HG03280 (cell line): Measurements from ENCODE around the gene MMEL1.
"Not testable (repeated sequence)": the region's sequence is repeated elsewhere in the genome, so short reads cannot be mapped to it uniquely, and the experiment has no call there.

ENCODE experiments used
- ATAC-seq: cut with Tn5 transposase; IDR thresholded peaks from one replicate; pipeline ENCODE4 v1.9.1; 2021; ENCODE audit warnings: mild to moderate bottlenecking, moderate library complexity; ENCODE audit not compliant: unreplicated experiment

The MMEL1 gene

DNA sequence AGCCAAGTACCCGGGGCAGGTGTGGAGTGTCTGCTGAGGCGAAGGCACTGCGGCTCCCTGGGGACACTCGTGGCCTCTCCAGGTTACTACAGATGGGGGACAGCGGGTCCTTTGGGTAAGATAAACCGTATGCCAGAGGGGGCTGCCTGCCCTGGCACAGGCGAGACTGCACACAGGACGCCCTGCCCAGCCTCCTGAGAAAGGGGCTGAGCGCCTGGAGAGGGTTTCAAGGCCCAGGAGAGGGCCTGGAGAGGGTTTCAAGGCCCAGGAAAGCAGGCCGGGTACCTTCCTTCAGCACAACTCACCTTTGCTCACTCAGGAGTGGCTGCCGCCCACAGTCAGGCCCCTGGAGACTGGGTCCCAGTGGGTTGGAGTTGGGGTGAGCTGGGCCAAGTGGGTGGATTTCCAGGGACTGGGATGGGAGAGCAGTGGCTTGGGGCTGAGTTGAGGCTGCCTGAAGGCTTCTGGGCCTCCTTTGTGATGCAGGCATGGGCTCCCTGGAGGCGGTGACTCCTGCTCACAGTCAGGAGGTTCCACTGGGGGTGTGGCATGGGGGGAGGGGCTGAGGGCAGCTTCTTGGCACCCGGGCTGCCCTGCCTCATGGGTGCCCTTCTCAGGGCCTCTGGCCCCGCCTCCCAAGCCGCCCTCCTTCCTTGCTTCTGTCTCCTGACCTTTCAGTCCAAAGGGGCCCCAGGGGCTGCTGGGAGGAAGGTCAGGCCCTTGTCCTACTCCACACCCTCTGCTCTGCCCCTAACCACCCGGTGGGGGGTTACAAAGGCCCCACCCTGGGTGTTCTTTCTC lies at the start of gene MMEL1:
Gene MMEL1 (minus strand): TSS at position 456 of the 801 bp plus-strand sequence. CDS start 3,532 bp downstream, outside the sequence.
- ATAC-seq, result no peak

- not testable (repeated sequence) for ATAC-seq
These were observed 43.9 kb upstream of the MMEL1 start for GRCh38 chr1:2676726-2677125.

- ATAC-seq, result not testable (repeated sequence)
These were observed 38.8 kb upstream of the MMEL1 start for GRCh38 chr1:2671656-2672055.

DNA sequence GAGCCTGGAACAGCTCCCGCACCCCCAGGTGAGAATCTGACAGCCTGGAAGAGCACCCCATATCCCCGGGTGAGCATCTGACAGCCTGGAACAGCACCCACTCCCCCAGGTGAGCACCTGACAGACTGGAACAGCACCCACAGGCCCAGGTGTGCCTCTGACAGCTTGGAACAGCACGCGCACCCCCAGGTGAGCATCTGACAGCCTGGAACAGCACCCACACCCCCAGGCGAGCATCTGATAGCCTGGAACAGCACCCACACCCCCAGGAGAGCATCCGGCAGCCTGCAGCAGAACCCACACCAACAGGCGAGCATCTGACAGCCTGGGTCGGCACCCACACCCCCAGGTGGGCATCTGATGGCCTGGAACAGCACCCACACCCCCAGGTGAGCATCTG lies 27.0 kb upstream of the MMEL1 start:
- not testable (repeated sequence) for ATAC-seq

DNA sequence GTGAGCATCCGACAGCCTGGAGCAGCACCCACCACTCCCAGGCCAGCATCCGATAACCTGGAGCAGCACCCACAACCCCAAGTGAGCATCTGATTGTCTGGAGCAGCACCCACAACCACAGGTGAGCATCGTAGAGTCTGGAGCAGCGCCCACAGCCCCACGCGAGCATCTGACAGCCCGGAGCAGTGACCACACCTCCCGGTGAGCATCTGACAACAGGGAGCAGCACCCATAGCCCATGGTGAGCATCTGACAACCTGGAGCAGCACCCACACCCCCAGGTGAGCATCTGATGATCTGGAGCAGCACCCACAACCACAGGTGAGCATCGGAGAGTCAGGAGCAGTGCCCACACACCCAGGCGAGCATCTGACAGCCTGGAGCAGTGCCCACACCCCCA lies 25.1 kb upstream of the MMEL1 start:
- ATAC-seq, result not testable (repeated sequence)

DNA sequence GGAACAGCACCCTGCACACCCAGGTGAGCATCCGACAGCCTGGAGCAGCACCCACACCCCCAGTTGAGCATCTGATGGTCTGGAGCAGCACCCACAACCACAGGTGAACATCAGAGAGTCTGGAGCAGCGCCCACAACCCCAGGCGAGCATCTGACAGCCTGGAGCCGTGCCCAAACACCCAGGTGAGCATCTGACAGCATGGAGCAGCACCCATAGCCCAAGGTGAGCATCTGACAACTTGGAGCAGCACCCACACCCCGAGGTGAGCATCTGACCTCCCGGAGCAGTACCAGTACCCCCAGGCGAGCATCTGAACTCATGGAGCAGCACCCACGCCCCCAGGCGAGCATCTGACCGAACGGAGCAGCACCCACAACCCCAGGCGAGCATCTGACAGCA lies 24.3 kb upstream of the MMEL1 start:
- not testable (repeated sequence) for ATAC-seq

DNA sequence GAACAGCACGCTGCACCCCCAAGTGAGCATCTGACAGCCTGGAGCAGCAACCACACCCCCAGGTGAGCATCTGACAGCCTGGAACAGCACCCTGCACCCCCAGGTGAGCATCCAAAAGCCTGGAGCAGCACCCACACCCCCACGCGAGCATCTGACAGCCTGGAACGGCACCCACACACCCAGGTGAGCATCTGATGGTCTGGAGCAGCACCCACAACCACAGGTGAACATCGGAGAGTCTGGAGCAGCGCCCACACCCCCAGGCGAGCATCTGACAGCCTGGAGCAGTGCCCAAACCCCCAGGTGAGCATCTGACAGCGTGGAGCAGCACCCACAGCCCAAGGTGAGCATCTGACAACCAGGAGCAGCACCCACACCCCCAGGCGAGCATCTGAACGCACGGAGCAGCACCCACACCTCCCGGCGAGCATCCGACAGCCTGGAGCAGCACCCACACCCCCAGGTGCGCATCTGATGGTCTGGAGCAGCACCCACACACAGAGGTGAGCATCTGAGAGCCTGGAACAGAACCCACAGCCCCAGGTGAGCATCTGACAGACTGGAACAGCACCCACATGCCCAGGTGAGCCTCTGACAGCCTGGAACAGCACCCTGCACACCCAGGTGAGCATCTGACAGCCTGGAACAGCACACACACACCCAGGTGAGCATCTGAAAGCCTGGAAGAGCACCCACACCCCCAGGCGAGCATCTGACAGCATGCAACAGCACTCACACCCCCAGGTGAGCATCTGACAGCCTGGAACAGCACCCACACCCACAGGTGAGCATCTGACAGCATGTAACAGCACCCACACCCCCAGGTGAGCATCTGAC lies 23.0 kb upstream of the MMEL1 start:
- not testable (repeated sequence) for ATAC-seq

DNA sequence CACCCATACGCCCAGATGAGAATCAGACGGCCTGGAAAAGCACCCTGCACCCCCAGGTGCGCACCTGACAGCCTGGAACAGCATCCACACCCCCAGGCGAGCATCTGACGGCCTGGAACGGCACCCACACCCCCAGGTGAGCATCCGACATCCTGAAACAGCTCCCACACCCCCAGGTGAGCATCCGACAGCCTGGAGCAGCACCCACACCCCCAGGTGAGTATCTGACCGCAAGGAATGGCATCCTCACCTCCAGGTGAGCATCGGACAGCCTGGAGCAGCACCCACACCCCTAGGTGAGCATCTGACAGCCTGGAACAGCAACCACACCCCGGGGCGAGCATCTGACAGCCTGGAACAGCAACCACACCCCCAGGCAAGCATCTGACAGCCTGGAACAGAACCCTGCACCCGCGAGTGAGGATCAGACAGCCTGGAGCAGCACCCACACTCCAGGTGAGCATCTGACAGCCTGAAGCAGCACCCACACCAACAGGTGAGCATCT lies 21.7 kb upstream of the MMEL1 start:
- ATAC-seq, result not testable (repeated sequence)

GRCh38 chr1:2653741-2654442 lies 21.1 kb upstream of the MMEL1 start:
- not testable (repeated sequence) for ATAC-seq

DNA sequence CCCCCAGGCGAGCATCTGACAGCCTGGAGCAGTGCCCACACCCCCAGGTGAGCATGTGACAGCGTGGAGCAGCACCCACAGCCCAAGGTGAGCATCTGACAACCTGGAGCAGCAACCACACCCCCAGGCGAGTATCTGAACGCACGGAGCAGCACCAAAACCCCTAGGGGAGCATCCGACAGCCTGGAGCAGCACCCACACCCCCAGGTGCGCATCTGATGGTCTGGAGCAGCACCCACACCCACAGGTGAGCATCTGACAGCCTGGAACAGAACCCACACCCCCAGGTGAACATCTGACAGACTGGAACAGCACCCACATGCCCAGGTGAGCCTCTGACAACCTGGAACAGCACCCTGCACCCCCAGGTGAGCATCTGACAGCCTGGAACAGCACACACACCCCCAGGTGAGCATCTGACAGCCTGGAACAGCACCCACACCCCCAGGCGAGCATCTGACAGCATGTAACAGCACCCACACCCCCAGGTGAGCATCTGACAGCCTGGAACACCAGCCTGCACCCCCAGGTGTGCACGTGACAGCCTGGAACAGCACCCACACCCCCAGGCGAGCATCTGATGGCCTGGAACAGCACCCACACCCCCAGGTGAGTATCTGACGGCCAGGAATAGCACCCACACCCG lies 20.2 kb upstream of the MMEL1 start:
- not testable (repeated sequence) for ATAC-seq

- not testable (repeated sequence) for ATAC-seq
These were observed 19.5 kb upstream of the MMEL1 start for GRCh38 chr1:2652152-2652925.

DNA sequence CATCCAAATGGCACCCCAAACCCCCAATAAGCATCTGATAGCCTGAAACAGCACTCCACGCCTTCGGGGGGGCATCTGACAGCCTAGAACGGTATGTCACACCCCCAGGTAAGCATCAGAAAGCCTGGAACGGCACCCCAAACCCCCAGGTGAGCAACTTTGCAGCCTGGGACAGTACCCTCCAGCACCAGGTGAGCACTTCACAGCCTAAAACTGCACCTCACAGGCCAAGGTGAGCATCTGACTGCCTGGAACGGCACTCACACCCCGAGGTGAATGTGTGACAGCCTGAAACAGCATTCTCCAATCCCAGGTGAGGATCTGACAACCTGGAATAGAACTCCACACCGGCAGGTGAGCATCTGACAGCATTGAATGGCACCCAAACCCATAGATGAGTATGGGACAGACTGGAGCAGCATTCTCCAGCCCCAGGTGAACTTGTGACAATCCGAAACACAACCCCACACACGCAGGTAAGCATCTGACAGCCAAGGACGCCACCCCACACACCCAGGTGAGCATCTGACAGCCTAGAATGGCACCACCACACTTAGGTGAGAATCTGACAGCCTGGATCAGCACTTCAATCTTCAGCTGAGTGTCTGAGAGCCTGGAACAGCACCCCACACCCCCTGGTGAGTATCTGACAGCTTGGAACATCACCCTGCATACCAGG lies 18.3 kb upstream of the MMEL1 start:
- no peak for ATAC-seq

DNA sequence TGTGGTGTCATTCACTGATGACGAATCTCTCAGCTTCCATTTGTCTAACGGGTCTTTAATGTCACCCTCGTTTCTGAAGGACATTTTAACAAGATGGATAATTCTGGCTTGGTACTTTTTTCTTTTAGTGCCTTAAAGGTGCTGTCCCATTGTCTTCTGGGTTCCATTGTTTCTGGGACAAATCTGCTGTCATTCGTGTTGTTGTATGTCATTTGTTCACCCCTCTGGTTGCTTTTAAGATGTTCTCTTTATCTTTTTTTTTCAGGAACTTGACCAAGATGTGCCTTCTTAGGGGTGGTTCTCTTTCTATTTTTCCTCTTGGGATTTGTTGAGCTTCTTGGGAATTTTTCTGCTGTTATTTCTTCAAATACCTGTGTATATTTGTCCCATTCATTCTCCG lies 14.0 kb upstream of the MMEL1 start:
- ATAC-seq, result no peak

GRCh38 chr1:2645776-2646175 lies 13.0 kb upstream of the MMEL1 start:
- ATAC-seq, result no peak

DNA sequence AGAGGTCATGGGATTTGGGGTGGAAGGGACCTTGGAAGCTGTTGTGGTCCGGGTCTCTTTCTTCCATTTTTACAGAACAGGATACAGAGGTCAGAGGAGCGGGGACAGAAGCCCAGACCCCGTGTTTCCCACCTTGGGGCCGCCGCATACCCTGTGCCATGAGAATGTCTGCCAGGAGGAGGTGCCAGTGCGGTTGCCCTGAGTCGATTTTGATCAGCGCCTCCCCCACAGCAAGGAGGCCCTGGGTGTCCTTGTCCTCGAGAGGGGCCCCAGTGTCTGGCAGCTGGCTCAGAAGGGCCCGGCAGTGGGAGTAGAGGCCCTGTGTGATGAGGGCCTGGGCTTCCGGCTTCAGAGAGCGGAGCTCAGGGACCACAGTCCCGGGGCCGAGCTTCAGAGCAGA lies 12.3 kb upstream of the MMEL1 start:
- ATAC-seq, result no peak

- no peak for ATAC-seq
These were observed 11.8 kb upstream of the MMEL1 start for GRCh38 chr1:2644591-2645101.

DNA sequence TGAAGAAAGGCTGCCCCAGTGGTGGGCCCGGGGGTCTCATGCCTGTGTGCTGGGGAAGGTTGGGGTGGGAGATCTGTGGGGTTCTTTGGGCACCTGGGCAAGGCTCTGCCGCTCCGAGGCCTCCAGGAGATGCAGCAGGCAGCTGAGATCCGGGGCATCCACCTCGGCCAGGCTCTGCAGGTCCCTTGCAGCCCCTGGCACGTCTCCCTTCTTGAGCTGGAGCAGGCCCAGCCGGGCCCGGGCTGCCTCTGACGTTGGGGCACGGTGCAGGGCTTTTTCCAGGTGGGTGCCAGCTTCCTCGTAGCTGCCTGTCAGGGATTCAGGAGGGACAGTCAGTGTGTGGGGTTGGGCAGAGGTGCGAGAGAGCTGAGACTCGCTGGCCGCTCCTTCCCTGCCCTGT lies 11.4 kb upstream of the MMEL1 start:
- no peak for ATAC-seq

DNA sequence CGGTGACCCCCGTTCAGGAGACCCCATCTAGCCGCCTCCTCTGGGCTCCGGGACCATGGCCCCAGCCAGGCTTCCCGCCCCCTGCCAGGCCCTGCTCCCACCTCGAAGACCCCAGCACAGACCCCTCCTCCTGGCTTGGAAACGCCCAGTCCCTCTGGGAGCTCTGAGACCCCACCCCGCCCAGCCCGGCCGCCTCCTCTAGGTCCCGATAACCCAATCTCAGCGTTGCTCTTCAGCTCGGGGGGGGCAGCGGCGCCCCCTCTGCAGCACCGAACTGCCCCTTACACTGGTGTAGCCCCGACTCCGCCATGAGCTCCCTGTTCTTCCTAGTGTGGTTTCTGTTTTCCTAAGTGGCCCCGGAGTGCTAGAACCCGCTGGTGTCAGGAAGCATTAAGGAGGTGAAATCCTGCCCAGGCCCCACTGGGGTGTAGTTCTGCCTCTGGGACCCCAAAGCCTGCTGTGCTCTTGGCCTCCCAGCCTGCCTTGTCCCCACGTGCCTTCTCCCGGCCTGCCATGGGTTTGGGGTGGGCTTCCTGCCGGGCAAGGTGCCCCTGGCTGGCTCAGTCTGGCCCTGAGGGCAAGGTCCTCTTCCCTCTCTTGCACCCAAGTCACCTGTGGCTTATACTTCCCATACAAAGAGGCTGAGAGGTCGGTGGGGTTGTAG lies 10.7 kb upstream of the MMEL1 start:
- no peak for ATAC-seq
